Endodermal cell (in vitro differentiated cells): Measurements from ENCODE around the gene PRADC1. TPM values are rescaled to one million over a fixed set of nuclear protein-coding genes. Genes with fewer than 3 reads are reported as not detected.

Experiments used
- DNase-seq: peaks from one replicate; pipeline ENCODE4 v3.0.0-alpha.2; 2017
- H3K27ac ChIP-seq: 2 replicates; pipeline ENCODE4 v1.5.1; 2013; ENCODE audit warnings: mild to moderate bottlenecking, low read depth, low read length, moderate library complexity
- H3K27me3 ChIP-seq: 2 replicates; pipeline ENCODE4 v1.6.1; 2013; ENCODE audit warnings: mild to moderate bottlenecking, low read length, moderate library complexity; ENCODE audit not compliant: insufficient read depth, control insufficient read depth, poor library complexity, severe bottlenecking
- H3K36me3 ChIP-seq: 2 replicates; pipeline ENCODE4 v1.7.0; 2013; ENCODE audit warnings: mild to moderate bottlenecking, low read length, moderate library complexity; ENCODE audit not compliant: control insufficient read depth, insufficient read depth
- H3K4me1 ChIP-seq: one replicate; pipeline ENCODE4 v1.7.0; 2013; ENCODE audit warnings: low read length; ENCODE audit not compliant: control insufficient read depth, insufficient read depth
- H3K4me3 ChIP-seq: 2 replicates; pipeline ENCODE4 v1.5.1; 2013; ENCODE audit warnings: mild to moderate bottlenecking, low read length, moderate library complexity
- H3K9ac ChIP-seq: 2 replicates; pipeline ENCODE4 v1.6.1; 2013; ENCODE audit warnings: mild to moderate bottlenecking, low read length, moderate library complexity; ENCODE audit not compliant: poor library complexity, severe bottlenecking; ENCODE audit errors: extremely low read depth
- H3K9me3 ChIP-seq: 2 replicates; pipeline ENCODE4 v1.6.1; 2013; ENCODE audit warnings: mild to moderate bottlenecking, low read length, moderate library complexity; ENCODE audit not compliant: control insufficient read depth
- H3K27ac Mint-ChIP-seq: 2 replicates; pipeline ENCODE4 v1.8.0; 2020; ENCODE audit warnings: mixed read lengths
- H3K27me3 Mint-ChIP-seq: 2 replicates; pipeline ENCODE4 v1.8.0; 2021; ENCODE audit warnings: mild to moderate bottlenecking, mixed read lengths; ENCODE audit not compliant: insufficient read depth
- H3K36me3 Mint-ChIP-seq: 2 replicates; pipeline ENCODE4 v1.8.0; 2020; ENCODE audit warnings: low read depth, mixed read lengths
- H3K4me1 Mint-ChIP-seq: 2 replicates; pipeline ENCODE4 v1.8.0; 2020; ENCODE audit warnings: mixed read lengths
- H3K4me3 Mint-ChIP-seq: 2 replicates; pipeline ENCODE4 v1.8.0; 2020; ENCODE audit warnings: mild to moderate bottlenecking, moderate library complexity, mixed read lengths
- H3K9me3 Mint-ChIP-seq: 2 replicates; pipeline ENCODE4 v1.8.0; 2020; ENCODE audit warnings: mild to moderate bottlenecking, mixed read lengths
- WGBS, 2 experiments: methylation state at CpG; one replicate each; pipeline versions ENCODE4 v1.1.5 to v1.1.7; 2013; ENCODE audit warnings: missing lambda C conversion rate in 2 of 2, mixed read lengths in 1 of 2; ENCODE audit not compliant: insufficient coverage in 1 of 2, insufficient read length in 1 of 2; 5-methylcytosine and 5-hydroxymethylcytosine counted together
- total RNA-seq, 2 donors: library from RNA; stranded (reverse); fragmentation: NEBNext Ultra II Directional in 1 of 2; extraction: Animal tissue kit (Norgen Biotek cat#: 25700) in 1 of 2; gene quantifications; 2 replicates in 1 of 2; 3 replicates in 1 of 2; pipeline ENCODE4 v1.2.1, GENCODE V29; 2021
- TF ChIP-seq, protein P1 (sequence below): fragments of 200-600 bp; sonication (generic); conservative IDR thresholded peaks from 2 replicates; pipeline ENCODE4 v1.5.0; 2021; ENCODE audit warnings: antibody characterized with exemption, mild to moderate bottlenecking

Gene PRADC1
- total RNA-seq, 2 donors from 2014 or later, result 8.8 to 10.2 TPM

DNA sequence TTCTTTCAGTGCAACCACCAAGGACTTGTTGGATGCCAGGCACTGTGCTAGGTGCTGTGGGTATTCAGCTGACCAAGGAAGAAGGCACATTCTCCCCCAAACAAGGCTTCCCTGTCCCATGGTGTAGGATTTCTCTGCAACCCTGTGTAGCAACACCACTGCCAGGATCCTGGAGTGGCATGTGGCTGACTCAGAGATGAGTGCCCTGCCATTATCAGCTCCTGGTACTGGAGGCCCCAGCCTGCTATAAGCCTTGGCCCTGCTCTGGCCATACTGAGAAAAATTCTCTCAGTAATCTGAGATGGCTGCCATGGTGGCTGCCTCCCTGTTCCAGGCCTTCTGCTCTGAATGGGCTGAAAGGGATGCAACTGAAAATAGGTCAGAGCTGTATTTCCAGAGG is 14.7 kb downstream of the PRADC1 start:
- Histone ChIP-seq H3K36me3 (peaks cover 20% of the 10 kb centered on the region), H3K9me3 (no peaks in the 10 kb centered on the region), H3K27ac (no peak overlapping the region), H3K27me3 (no peaks in the 10 kb centered on the region), H3K4me1 (no peaks in the 10 kb centered on the region), H3K4me3 (no peak overlapping the region), H3K9ac (no peak overlapping the region)
- H3K27ac Mint-ChIP-seq, result no peak overlapping the region
- no peak for DNase-seq
- no peaks in the 10 kb centered on the region for H3K9me3 Mint-ChIP-seq
- peaks cover 19% of the 10 kb centered on the region for H3K36me3 Mint-ChIP-seq
- H3K27me3 Mint-ChIP-seq, result no peaks in the 10 kb centered on the region
- H3K4me3 Mint-ChIP-seq, result no peak overlapping the region
- H3K4me1 Mint-ChIP-seq, result peaks cover 13% of the 10 kb centered on the region
- TF ChIP-seq, protein P1, sequence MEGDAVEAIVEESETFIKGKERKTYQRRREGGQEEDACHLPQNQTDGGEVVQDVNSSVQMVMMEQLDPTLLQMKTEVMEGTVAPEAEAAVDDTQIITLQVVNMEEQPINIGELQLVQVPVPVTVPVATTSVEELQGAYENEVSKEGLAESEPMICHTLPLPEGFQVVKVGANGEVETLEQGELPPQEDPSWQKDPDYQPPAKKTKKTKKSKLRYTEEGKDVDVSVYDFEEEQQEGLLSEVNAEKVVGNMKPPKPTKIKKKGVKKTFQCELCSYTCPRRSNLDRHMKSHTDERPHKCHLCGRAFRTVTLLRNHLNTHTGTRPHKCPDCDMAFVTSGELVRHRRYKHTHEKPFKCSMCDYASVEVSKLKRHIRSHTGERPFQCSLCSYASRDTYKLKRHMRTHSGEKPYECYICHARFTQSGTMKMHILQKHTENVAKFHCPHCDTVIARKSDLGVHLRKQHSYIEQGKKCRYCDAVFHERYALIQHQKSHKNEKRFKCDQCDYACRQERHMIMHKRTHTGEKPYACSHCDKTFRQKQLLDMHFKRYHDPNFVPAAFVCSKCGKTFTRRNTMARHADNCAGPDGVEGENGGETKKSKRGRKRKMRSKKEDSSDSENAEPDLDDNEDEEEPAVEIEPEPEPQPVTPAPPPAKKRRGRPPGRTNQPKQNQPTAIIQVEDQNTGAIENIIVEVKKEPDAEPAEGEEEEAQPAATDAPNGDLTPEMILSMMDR, result no peak

DNA sequence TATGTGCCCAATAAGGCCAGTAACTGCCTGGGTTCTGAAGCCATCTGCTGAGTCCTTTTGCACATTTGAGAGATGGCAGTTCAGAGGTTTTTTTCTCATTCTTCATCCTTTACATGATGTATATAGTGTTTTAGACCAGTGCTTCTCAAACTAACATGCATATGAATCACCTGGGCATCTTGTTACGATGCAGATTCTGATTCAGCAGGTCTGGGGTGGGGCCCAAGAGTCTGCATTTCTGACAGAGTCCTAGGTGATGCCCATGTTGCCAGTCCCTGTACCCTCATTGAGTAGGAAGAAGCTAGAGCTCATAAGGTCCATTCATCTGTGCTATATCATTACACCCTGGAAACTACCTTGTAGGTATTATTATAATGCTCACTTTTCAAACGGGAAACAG is 15.2 kb downstream of the PRADC1 start:
- H3K4me3 Mint-ChIP-seq, result no peak overlapping the region
- peaks cover 13% of the 10 kb centered on the region for H3K4me1 Mint-ChIP-seq
- peaks cover 15% of the 10 kb centered on the region for H3K36me3 ChIP-seq
- no peaks in the 10 kb centered on the region for H3K4me1 ChIP-seq
- H3K27ac ChIP-seq, result no peak overlapping the region
- no peaks in the 10 kb centered on the region for H3K9me3 ChIP-seq
- TF ChIP-seq, protein P1, result no peak
- no peak for DNase-seq
- H3K9me3 Mint-ChIP-seq, result no peaks in the 10 kb centered on the region
- H3K9ac ChIP-seq, result no peak overlapping the region
- H3K36me3 Mint-ChIP-seq, result peaks cover 17% of the 10 kb centered on the region
- H3K4me3 ChIP-seq, result no peak overlapping the region
- H3K27me3 Mint-ChIP-seq, result no peaks in the 10 kb centered on the region
- 95 to 100% methylated on average over 1 to 2 of the region's 2 CpGs for WGBS, 2 experiments
- H3K27ac Mint-ChIP-seq, result no peak overlapping the region
- H3K27me3 ChIP-seq, result no peaks in the 10 kb centered on the region

DNA sequence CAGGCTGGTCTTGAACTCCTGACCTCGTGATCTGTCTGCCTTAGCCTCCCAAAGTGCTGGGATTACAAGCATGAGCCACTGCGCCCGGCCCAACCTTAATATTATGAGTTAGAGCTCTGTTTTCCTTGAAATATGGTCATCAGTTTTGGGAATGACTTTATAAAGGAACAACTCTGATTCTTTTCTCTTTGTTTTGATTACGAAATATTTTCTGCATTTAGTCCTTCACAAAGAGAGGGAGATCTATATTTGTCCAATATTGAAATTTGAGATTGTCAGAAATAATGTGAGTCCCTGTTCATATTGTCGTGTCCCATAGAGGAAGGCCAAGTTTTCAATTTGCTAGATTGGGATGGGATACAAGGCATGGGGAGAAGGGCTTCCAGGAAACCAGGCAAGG is 15.9 kb downstream of the PRADC1 start:
- Mint-ChIP-seq H3K4me3 (no peak overlapping the region), H3K27ac (no peak overlapping the region), H3K36me3 (peaks cover 11% of the 10 kb centered on the region), H3K9me3 (no peaks in the 10 kb centered on the region), H3K27me3 (no peaks in the 10 kb centered on the region), H3K4me1 (peaks cover 13% of the 10 kb centered on the region)
- Histone ChIP-seq H3K4me3 (no peak overlapping the region), H3K27me3 (no peaks in the 10 kb centered on the region), H3K9me3 (no peaks in the 10 kb centered on the region), H3K9ac (no peak overlapping the region), H3K4me1 (no peaks in the 10 kb centered on the region), H3K27ac (no peak overlapping the region), H3K36me3 (peaks cover 9% of the 10 kb centered on the region)
- TF ChIP-seq, protein P1, result no peak
- WGBS, 2 experiments, result 95 to 100% methylated on average over 4 to 5 of the region's 5 CpGs
- no peak for DNase-seq
